WTC11 (cell line): ENCODE measurements around the gene LBX2. TPM values are rescaled to one million over a fixed set of nuclear protein-coding genes. Genes with fewer than 3 reads are reported as not detected.
A peak's percentile ranks its signal among the peaks of the same experiment; 100 is the strongest.

Experiments
- ATAC-seq: fragments of 200-7000 bp; cut with Tn5 transposase; 2 replicates; pipeline ENCODE4 v1.10.0; 2021; ENCODE audit warnings: mild to moderate bottlenecking, moderate library complexity
- CTCF ChIA-PET: fragments of 300-600 bp; sonication (Branson Sonifier 250); formaldehyde crosslinking; loops from one replicate; lab custom pipeline; 2021; ENCODE audit warnings: antibody characterized with exemption; lab: Charles Lee
- POLR2A ChIA-PET: fragments of 350-600 bp; sonication (Branson Sonifier 250); formaldehyde crosslinking; loops from one replicate; lab custom pipeline; 2021; ENCODE audit warnings: antibody characterized with exemption; lab: Charles Lee
- DNase-seq: peaks from one replicate; pipeline ENCODE4 v3.0.0; 2021; ENCODE audit warnings: low spot score
- H3K27ac Mint-ChIP-seq: 2 replicates; pipeline ENCODE4 v1.8.0; 2021; ENCODE audit warnings: mixed read lengths
- H3K27me3 Mint-ChIP-seq: 2 replicates; pipeline ENCODE4 v1.8.0; 2021; ENCODE audit warnings: low read depth, mild to moderate bottlenecking, moderate library complexity, mixed read lengths
- H3K36me3 Mint-ChIP-seq: 2 replicates; pipeline ENCODE4 v1.8.0; 2021; ENCODE audit warnings: mixed read lengths
- H3K4me1 Mint-ChIP-seq: 2 replicates; pipeline ENCODE4 v1.8.0; 2022; ENCODE audit warnings: mixed read lengths
- H3K4me3 Mint-ChIP-seq: 2 replicates; pipeline ENCODE4 v1.8.0; 2021; ENCODE audit warnings: mild to moderate bottlenecking, moderate library complexity, mixed read lengths
- H3K9me3 Mint-ChIP-seq: 2 replicates; pipeline ENCODE4 v1.8.0; 2021; ENCODE audit warnings: mixed read lengths
- ATF6 ChIP-seq: sonication (generic); formaldehyde crosslinking; IDR thresholded peaks from 2 replicates; pipeline ENCODE4 v1.8.1; 2023; ENCODE audit warnings: mild to moderate bottlenecking, missing genetic modification reagents
- CBFB ChIP-seq: sonication (generic); formaldehyde crosslinking; IDR thresholded peaks from 2 replicates; pipeline ENCODE4 v1.8.1; 2022; ENCODE audit warnings: mild to moderate bottlenecking, low read depth, missing genetic modification reagents
- CDX4 ChIP-seq: fragments of 250-450 bp; sonication (Bioruptor Pico); IDR thresholded peaks from 2 replicates; pipeline ENCODE4 v1.9.0; 2021; ENCODE audit warnings: moderate library complexity, mild to moderate bottlenecking, inconsistent platforms, borderline replicate concordance
- CREM ChIP-seq: sonication (generic); formaldehyde crosslinking; IDR thresholded peaks from 2 replicates; pipeline ENCODE4 v1.8.1; 2022; ENCODE audit warnings: mild to moderate bottlenecking, missing genetic modification reagents, moderate library complexity
- ETV6 ChIP-seq: sonication (generic); formaldehyde crosslinking; IDR thresholded peaks from 2 replicates; pipeline ENCODE4 v1.8.1; 2022; ENCODE audit warnings: mild to moderate bottlenecking, missing genetic modification reagents
- FOXJ3 ChIP-seq: sonication (generic); formaldehyde crosslinking; IDR thresholded peaks from 2 replicates; pipeline ENCODE4 v1.9.0; 2021; ENCODE audit warnings: missing genetic modification reagents, mild to moderate bottlenecking, borderline replicate concordance
- FOXP1 ChIP-seq: sonication (generic); formaldehyde crosslinking; IDR thresholded peaks from 2 replicates; pipeline ENCODE4 v1.8.0; 2022; ENCODE audit warnings: missing genetic modification reagents, mild to moderate bottlenecking, moderate library complexity, borderline replicate concordance
- FOXP4 ChIP-seq: sonication (generic); formaldehyde crosslinking; IDR thresholded peaks from 2 replicates; pipeline ENCODE4 v1.8.0; 2022; ENCODE audit warnings: mild to moderate bottlenecking, missing genetic modification reagents
- GTF2I ChIP-seq: fragments of 250-450 bp; sonication (Bioruptor Pico); conservative IDR thresholded peaks from 2 replicates; pipeline ENCODE4 v1.4.0; 2021; ENCODE audit warnings: mild to moderate bottlenecking
- HMGA2 ChIP-seq: fragments of 250-450 bp; sonication (Bioruptor Pico); IDR thresholded peaks from 2 replicates; pipeline ENCODE4 v1.4.0; 2021; ENCODE audit warnings: mild to moderate bottlenecking, moderate library complexity
- KAT7 ChIP-seq: sonication (generic); formaldehyde crosslinking; IDR thresholded peaks from 2 replicates; pipeline ENCODE4 v1.8.1; 2023; ENCODE audit warnings: missing genetic modification reagents, mild to moderate bottlenecking, borderline replicate concordance
- PREB ChIP-seq: sonication (generic); formaldehyde crosslinking; IDR thresholded peaks from 2 replicates; pipeline ENCODE4 v1.8.1; 2022; ENCODE audit warnings: mild to moderate bottlenecking, missing genetic modification reagents, moderate library complexity, borderline replicate concordance
- PRRX2 ChIP-seq: fragments of 250-450 bp; sonication (Bioruptor Pico); IDR thresholded peaks from 2 replicates; pipeline ENCODE4 v1.8.0; 2021; ENCODE audit warnings: mild to moderate bottlenecking
- SP1 ChIP-seq: sonication (generic); formaldehyde crosslinking; conservative IDR thresholded peaks from 2 replicates; pipeline ENCODE4 v1.8.1; 2022; ENCODE audit warnings: missing genetic modification reagents
- TEAD4 ChIP-seq: sonication (generic); formaldehyde crosslinking; IDR thresholded peaks from 2 replicates; pipeline ENCODE4 v1.8.0; 2022; ENCODE audit warnings: mild to moderate bottlenecking, missing genetic modification reagents
- TP53 ChIP-seq: sonication (generic); formaldehyde crosslinking; IDR thresholded peaks from 2 replicates; pipeline ENCODE4 v1.8.1; 2023; ENCODE audit warnings: mild to moderate bottlenecking, missing genetic modification reagents
- USF2 ChIP-seq: sonication (generic); formaldehyde crosslinking; IDR thresholded peaks from 2 replicates; pipeline ENCODE4 v1.8.1; 2023; ENCODE audit warnings: mild to moderate bottlenecking, missing genetic modification reagents, moderate library complexity
- ZBTB43 ChIP-seq: sonication (generic); formaldehyde crosslinking; IDR thresholded peaks from 2 replicates; pipeline ENCODE4 v1.8.1; 2023; ENCODE audit warnings: mild to moderate bottlenecking, missing genetic modification reagents
- ZMAT4 ChIP-seq: fragments of 250-450 bp; sonication (Bioruptor Pico); IDR thresholded peaks from 2 replicates; pipeline ENCODE4 v1.9.0; 2021; ENCODE audit warnings: mild to moderate bottlenecking
- ZNF219 ChIP-seq: sonication (generic); formaldehyde crosslinking; IDR thresholded peaks from 2 replicates; pipeline ENCODE4 v1.8.0; 2023; ENCODE audit warnings: missing genetic modification reagents, mild to moderate bottlenecking, borderline replicate concordance
- ZNF232 ChIP-seq: sonication (generic); formaldehyde crosslinking; IDR thresholded peaks from 2 replicates; pipeline ENCODE4 v1.8.0; 2022; ENCODE audit warnings: mild to moderate bottlenecking, missing genetic modification reagents
- ZNF281 ChIP-seq: sonication (generic); formaldehyde crosslinking; IDR thresholded peaks from 2 replicates; pipeline ENCODE4 v1.8.0; 2023; ENCODE audit warnings: mild to moderate bottlenecking, missing genetic modification reagents
- total RNA-seq: library from RNA; stranded (reverse); gene quantifications from 3 replicates; pipeline ENCODE4 v1.2.3, GENCODE V29; 2021

LBX2 gene
- total RNA-seq, 1 experiment from 2014 or later, result 1.0 TPM

- TF ChIP-seq ZNF281 (CRISPR knock-in tag) (0 out of 2 replicates have a peak, but pooled peaks have one; percentile 70), KAT7 (CRISPR knock-in tag) (peak; percentile 92; the same call in 1 of the 2 replicates), ZNF219 (CRISPR knock-in tag) (no peak), SP1 (CRISPR knock-in tag) (peak; percentile 71; the same call in 1 of the 2 replicates), ZNF232 (CRISPR knock-in tag) (peak; percentile 42; the same call in 1 of the 2 replicates), USF2 (CRISPR knock-in tag) (no peak), PREB (CRISPR knock-in tag) (peak; percentile 90; the same call in 1 of the 2 replicates), TEAD4 (CRISPR knock-in tag) (no peak), ZBTB43 (CRISPR knock-in tag) (no peak), TP53 (no peak; the same call in 1 of the 2 replicates), FOXJ3 (CRISPR knock-in tag) (no peak), FOXP4 (CRISPR knock-in tag) (no peak)
- TF ChIP-seq, all 79 proteins: peak for 32
These were observed 27.1 kb downstream of the LBX2 start, which contains the start of gene MRPL53 (continued) for GRCh38 chr2:74472086-74472944.

- peak overlapping the region; percentile 99 for H3K27ac Mint-ChIP-seq
- CTCF ChIA-PET, result interaction anchor here (1.0 to 2.7 kb wide), 3 partner anchors 10 to 35 kb away, joined by 3 to 18 read pairs (median 3); partner anchors contain the start of gene WBP1
- TF ChIP-seq HMGA2 (CRISPR knock-in tag) (no peak), CBFB (no peak), ZMAT4 (CRISPR knock-in tag) (no peak), CDX4 (CRISPR knock-in tag) (no peak), CREM (CRISPR knock-in tag) (no peak), PRRX2 (CRISPR knock-in tag) (no peak), ATF6 (CRISPR knock-in tag) (no peak), ETV6 (CRISPR knock-in tag) (no peak), GTF2I (CRISPR knock-in tag) (no peak), TEAD4 (CRISPR knock-in tag) (no peak), FOXP1 (CRISPR knock-in tag) (no peak), SP1 (CRISPR knock-in tag) (no peak)
These were observed 27.9 kb downstream of the LBX2 start for GRCh38 chr2:74471332-74472065.

More at GRCh38 chr2:74471332-74472065, 27.9 kb downstream of the LBX2 start:
- H3K4me3 Mint-ChIP-seq, result peak overlapping the region; percentile 96
- POLR2A ChIA-PET, result interaction anchor here (0.6 to 0.8 kb wide), 3 partner anchors 9 to 191 kb away, joined by 3 to 6 read pairs (median 4); partner anchors contain the start of gene WBP1
- ATAC-seq (no peak), DNase-seq (no peak)
- H3K36me3 Mint-ChIP-seq, result peaks cover 14% of the 10 kb centered on the region
- no peaks in the 10 kb centered on the region for H3K27me3 Mint-ChIP-seq
- H3K4me1 Mint-ChIP-seq, result peaks cover 11% of the 10 kb centered on the region
- no peaks in the 10 kb centered on the region for H3K9me3 Mint-ChIP-seq
